Natural killer cell treated with Interleukin-12 subunit alpha and Interleukin-12 subunit beta and Interleukin-15 and Interleukin-18, amount 100 ng/mL, for 72 hours (primary cell): Measurements from ENCODE around the gene NFYA. TPM values are rescaled to one million over a fixed set of nuclear protein-coding genes. Genes with fewer than 3 reads are reported as not detected.
A peak's percentile ranks its signal among the peaks of the same experiment; 100 is the strongest.

Experiments used
- ATAC-seq, 2 donors: fragments of 150-1000 bp; cut with Tn5 transposase in 1 of 2; sonication (Bioruptor Pico), chemical (Tn5 transposase) in 1 of 2; 2 replicates each; pipeline ENCODE4 v1.10.0; 2021
- DNase-seq: peaks from one replicate; pipeline ENCODE4 v3.0.0; 2022; ENCODE audit warnings: low spot score
- H3K27ac Mint-ChIP-seq, 2 donors: 1 replicate in 1 of 2; 2 replicates in 1 of 2; pipeline ENCODE4 v1.8.0; 2022; ENCODE audit warnings: mixed read lengths in 2 of 2, mild to moderate bottlenecking in 1 of 2, moderate library complexity in 1 of 2
- H3K27me3 Mint-ChIP-seq, 2 donors: 1 replicate in 1 of 2; 2 replicates in 1 of 2; pipeline ENCODE4 v1.8.0; 2022; ENCODE audit warnings: mixed read lengths in 2 of 2
- H3K36me3 Mint-ChIP-seq: one replicate; pipeline ENCODE4 v1.8.0; 2022; ENCODE audit warnings: mixed read lengths
- H3K4me1 Mint-ChIP-seq, 2 donors: 1 replicate in 1 of 2; 2 replicates in 1 of 2; pipeline ENCODE4 v1.8.0; 2022; ENCODE audit warnings: low read depth in 2 of 2, mixed read lengths in 2 of 2, mild to moderate bottlenecking in 1 of 2
- H3K4me3 Mint-ChIP-seq: one replicate; pipeline ENCODE4 v1.8.0; 2022; ENCODE audit warnings: mixed read lengths
- H3K9me3 Mint-ChIP-seq: 2 replicates; pipeline ENCODE4 v1.8.0; 2022; ENCODE audit warnings: mixed read lengths
- total RNA-seq, 2 donors: library from RNA; stranded (reverse); gene quantifications; one replicate each; pipeline ENCODE4 v1.2.3, GENCODE V29; 2022

The NFYA gene
- total RNA-seq = 10 to 100 TPM; 21.6 to 27.7 TPM

DNA sequence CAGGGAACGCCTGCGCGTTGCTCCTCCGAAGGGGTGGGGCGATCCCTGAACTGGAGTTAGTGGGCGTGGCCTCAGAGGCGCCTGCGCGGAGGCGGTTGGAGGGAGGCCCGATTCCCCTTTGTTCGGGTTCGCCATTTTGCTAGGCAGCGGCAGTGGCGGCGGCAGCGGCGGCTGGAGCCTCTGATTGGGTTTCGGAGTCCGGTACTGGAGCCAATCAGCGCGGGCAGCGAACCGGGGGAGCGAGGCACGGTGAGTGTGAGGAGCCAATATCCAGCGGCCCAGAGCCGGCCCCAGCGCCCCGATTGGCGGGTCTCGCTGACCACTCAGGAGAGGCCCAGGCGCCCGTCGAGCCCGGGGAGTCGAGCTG is at the start of gene NFYA:
TSS of gene NFYA (plus strand) at position 139 of the 367 bp plus-strand sequence. CDS start 6,116 bp downstream, outside the sequence.
- DNase-seq (no peak), ATAC-seq (peak; percentile 87 to 88)
- no peaks in the 10 kb centered on the region for H3K9me3 Mint-ChIP-seq
- no peaks in the 10 kb centered on the region for H3K27me3 Mint-ChIP-seq
- peaks cover 23 to 45% of the 10 kb centered on the region in 2 donors for H3K4me1 Mint-ChIP-seq
- peak within 1 kb of the TSS; percentile 98 for H3K27ac Mint-ChIP-seq
- peak within 1 kb of the TSS; percentile 94 for H3K4me3 Mint-ChIP-seq
- H3K36me3 Mint-ChIP-seq = peaks cover 17% of the 10 kb centered on the region

DNA sequence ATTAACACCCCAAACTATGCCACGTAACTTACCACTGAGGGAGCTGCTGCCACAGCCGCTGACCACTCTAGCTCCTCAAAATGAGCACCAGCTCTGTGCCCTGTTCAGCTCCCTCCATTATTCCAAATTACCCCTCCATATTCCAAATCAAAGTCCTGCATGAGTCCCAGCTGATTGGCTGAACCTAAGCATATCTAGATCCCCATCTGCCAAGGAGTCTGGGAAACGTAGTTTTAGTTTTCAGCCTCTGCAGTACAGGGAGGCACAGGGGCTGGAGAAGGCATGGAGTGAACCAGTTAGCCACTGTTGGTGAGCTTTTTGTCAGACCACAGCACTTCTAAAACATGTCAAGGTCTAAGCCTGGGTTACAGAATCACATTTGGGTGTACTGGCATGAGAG is 49.7 kb upstream of the NFYA start:
- ATAC-seq (no peak), DNase-seq (no peak)
- H3K4me3 Mint-ChIP-seq = no peak overlapping the region

DNA sequence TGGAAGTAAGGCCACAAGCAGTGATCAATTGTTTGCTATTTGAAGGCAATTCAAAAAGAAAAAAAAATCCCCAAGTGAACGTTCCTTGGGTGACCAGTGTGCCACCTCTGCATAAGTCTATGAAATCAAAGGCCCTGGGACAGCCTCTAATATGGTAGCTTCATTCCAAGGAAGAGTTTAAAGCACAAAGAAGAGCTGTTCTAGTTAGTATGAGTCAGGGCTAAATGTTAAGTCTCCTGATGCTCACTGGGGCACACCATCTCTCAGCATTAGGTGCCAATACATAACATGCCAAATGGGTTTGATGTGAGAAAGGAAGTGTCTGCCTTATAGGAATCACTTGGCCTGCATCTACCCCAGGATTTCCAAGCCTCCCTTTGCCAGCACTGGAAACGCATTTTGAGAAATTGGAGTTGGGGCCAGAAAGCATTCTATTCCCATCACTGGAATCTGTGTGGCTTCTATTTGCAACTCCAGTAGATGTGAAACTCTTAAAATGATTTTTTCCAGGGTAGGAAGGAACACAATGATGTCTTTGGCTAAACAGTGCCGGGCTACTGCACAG is 46.7 kb upstream of the NFYA start:
- H3K27me3 Mint-ChIP-seq = no peaks in the 10 kb centered on the region
- H3K27ac Mint-ChIP-seq = no peak overlapping the region
- H3K9me3 Mint-ChIP-seq = no peaks in the 10 kb centered on the region
- DNase-seq = no peak
- no peak for ATAC-seq
- H3K4me1 Mint-ChIP-seq = peaks cover 22% of the 10 kb centered on the region in 2 donors
- no peak overlapping the region for H3K4me3 Mint-ChIP-seq
- H3K36me3 Mint-ChIP-seq = no peaks in the 10 kb centered on the region

More for the DNA sequence above, 49.7 kb upstream of the NFYA start:
- H3K4me1 Mint-ChIP-seq = peaks cover 10 to 13% of the 10 kb centered on the region in 2 donors
- H3K27ac Mint-ChIP-seq = no peak overlapping the region
- no peaks in the 10 kb centered on the region for H3K36me3 Mint-ChIP-seq
- H3K9me3 Mint-ChIP-seq = no peaks in the 10 kb centered on the region
- H3K27me3 Mint-ChIP-seq = peaks cover 0 to 3% of the 10 kb centered on the region in 2 donors

DNA sequence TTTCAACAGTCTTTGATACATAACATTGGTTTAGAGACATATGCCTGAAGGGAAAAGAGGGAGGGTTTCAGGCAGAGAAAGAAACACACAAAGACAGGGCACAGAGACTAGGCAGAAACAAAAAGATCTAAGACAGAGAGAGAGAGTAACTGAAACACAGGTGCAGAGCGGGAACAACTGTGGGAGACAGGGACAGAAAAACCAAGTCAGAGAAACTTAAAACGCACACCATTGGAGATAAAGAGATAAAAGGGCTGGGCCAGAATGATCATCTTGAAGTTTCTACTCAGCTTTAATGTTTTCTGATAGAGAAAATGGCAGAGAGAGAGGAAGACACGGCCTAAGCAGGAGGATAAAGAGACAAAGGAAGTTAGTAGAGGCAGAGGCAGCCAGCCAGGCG is 45.5 kb upstream of the NFYA start:
- DNase-seq (no peak), ATAC-seq (no peak)
- no peaks in the 10 kb centered on the region for H3K27me3 Mint-ChIP-seq
- no peaks in the 10 kb centered on the region for H3K36me3 Mint-ChIP-seq
- H3K9me3 Mint-ChIP-seq = no peaks in the 10 kb centered on the region
- H3K27ac Mint-ChIP-seq = peak overlapping the region; percentile 65 to 67
- peaks cover 22% of the 10 kb centered on the region in 2 donors for H3K4me1 Mint-ChIP-seq
- H3K4me3 Mint-ChIP-seq = peak overlapping the region; percentile 85

DNA sequence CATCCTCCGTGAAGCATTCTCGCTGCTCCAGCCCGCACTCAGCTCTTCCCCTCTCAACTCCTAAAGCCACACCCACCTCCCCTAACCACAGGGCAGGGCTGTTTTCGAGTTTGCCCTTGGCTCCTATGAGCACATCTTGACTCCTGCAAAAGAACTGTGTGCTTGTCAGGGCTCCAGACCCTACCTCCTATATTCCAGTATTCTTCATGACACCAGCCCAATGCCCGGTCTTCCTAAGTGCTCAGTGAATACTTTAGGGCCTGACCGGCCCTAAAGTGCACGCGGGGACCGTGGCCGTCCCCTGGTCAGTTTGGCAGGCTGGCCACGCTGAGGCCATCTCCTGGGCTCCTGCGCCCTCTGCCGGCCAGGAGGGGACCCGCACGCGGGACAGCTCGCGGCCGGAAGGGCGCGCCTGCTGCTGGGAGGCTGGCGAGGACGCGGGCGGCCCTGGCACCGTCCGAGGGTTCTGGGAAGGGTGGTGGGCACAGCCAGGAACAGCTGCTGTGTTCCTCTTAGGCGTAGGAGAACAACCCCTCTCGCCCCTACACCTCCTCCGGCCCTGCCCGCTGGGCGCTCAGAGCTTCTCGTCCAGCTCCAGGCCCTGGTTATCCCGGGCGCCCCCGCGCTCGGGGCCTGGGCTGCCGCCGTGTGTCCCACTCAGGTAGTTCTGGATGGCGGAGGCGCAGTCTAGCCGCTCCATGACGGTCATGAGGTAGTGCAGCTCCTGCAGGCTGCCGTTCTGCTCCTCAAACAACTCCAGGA is 44.8 kb upstream of the NFYA start:
- no peaks in the 10 kb centered on the region for H3K36me3 Mint-ChIP-seq
- DNase-seq (peak; percentile 86), ATAC-seq (peak; percentile 94 to 95)
- H3K9me3 Mint-ChIP-seq = no peaks in the 10 kb centered on the region
- H3K4me1 Mint-ChIP-seq = peaks cover 22% of the 10 kb centered on the region in 2 donors
- H3K4me3 Mint-ChIP-seq = peak overlapping the region; percentile 85
- peak overlapping the region; percentile 65 to 67 for H3K27ac Mint-ChIP-seq
- no peaks in the 10 kb centered on the region for H3K27me3 Mint-ChIP-seq

DNA sequence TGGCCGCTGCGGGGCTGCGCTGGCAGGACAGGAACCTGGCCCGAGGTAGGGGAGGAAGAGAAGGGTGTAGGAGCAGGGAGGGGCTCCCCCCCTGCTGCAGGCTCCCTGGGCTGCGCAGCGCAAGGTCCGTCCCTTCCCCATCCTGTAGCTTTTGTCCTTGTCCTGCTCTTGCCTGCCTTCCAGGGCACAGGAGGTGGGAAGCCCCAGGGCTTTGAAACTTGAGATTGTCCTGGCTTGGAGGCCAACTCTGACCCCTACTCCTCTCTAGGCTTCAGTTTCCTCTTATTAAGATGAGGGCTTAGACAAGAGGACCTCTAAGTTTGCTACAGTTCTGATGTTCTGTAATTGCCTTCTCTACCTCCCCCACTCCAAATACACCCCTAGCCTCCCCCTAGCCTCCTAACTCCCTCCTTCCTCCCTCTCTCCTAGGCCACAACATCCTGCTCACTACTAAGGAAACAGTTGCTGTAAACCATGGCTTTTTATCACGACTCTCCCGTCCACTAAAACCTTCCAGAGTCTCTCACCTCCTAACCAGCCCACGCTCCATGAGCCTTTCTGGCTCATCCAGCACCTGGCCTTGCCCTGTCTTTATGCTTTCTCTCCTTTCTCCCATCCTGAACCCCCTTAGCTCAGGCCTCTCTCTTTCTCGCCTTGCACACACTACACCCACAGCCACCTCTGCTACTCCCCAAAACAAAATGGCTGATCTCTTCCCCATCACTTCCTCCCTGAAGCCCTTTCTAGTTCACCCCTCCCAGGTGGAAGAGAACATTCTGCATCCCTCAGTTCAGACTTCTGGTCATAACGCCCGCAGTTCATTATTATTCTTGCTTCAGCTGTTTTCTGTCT is 44.0 kb upstream of the NFYA start:
- H3K9me3 Mint-ChIP-seq = no peaks in the 10 kb centered on the region
- DNase-seq (no peak), ATAC-seq (peak; percentile 60 to 61)
- H3K4me1 Mint-ChIP-seq = peaks cover 22% of the 10 kb centered on the region in 2 donors
- H3K4me3 Mint-ChIP-seq = peak overlapping the region; percentile 85
- no peaks in the 10 kb centered on the region for H3K36me3 Mint-ChIP-seq
- no peaks in the 10 kb centered on the region for H3K27me3 Mint-ChIP-seq
- peak overlapping the region; percentile 61 to 65 for H3K27ac Mint-ChIP-seq

DNA sequence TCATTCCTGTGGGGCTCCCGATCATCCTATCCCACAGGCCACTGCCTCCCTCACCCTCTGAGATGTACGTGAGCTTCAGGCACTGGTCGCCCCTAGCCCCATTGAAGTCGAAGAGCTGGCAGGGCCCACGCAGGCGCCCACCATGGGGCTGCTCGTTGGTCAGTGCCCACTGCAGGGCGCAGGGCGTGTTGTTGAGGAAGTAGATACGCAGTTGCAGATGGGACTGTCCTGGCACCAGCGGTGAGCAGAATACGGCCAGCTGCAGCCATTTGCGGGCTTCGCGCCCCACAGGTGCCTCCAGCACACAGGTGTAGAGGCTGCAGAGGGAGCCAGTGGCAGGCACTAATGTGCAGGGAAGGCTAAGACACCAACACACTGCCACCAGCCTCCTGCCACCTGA is 39.9 kb upstream of the NFYA start:
- peaks cover 12 to 13% of the 10 kb centered on the region in 2 donors for H3K4me1 Mint-ChIP-seq
- no peak overlapping the region for H3K4me3 Mint-ChIP-seq
- H3K27me3 Mint-ChIP-seq = no peaks in the 10 kb centered on the region
- DNase-seq (no peak), ATAC-seq (no peak)
- H3K36me3 Mint-ChIP-seq = no peaks in the 10 kb centered on the region
- no peak overlapping the region for H3K27ac Mint-ChIP-seq
- no peaks in the 10 kb centered on the region for H3K9me3 Mint-ChIP-seq

DNA sequence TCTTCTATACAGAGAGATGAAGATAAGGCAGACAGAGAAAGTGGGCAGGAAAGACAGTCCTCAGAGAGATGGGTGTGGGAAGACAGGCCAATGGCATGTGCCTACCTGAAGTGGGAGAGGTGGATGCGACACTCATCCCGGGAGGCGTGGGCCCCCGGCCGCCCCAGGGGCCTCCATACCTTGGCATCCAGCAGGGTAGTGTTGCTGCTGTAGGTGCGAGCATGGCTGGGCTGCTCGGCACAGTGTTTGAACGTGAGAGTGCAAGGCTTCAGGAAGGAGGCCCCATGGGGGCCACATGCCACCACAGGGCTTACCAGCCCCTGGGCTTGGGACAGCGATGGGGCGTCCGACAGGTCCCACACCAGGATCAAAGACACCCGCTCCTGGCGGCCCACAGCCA is 39.0 kb upstream of the NFYA start:
- H3K27ac Mint-ChIP-seq = no peak overlapping the region
- ATAC-seq (peak in 1 of 2 donors; percentile 33), DNase-seq (no peak)
- no peaks in the 10 kb centered on the region for H3K27me3 Mint-ChIP-seq
- no peak overlapping the region for H3K4me3 Mint-ChIP-seq
- peaks cover 7 to 8% of the 10 kb centered on the region in 2 donors for H3K4me1 Mint-ChIP-seq
- H3K9me3 Mint-ChIP-seq = no peaks in the 10 kb centered on the region
- no peaks in the 10 kb centered on the region for H3K36me3 Mint-ChIP-seq

DNA sequence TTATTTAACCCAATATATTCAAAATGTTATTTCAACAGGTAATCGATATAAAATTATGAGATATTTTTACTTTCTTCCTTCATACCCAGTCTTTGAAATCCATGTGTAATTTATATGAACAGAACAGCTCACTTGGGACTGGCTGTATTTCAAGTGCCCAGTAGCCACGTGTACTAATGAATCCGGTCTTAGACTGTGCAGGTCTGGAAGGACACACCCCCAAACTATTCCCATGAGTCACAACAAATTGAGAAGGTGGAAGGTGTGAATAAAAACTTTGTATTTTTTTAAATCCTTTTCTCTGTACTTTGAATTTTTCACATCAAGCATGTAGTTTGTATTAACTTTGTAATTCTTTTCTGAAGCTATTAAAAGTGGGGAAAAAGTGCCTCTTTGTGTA is 36.6 kb upstream of the NFYA start:
- Mint-ChIP-seq H3K4me3 (no peak overlapping the region), H3K27me3 (no peaks in the 10 kb centered on the region), H3K4me1 (peaks cover 0 to 4% of the 10 kb centered on the region in 2 donors), H3K9me3 (no peaks in the 10 kb centered on the region), H3K36me3 (no peaks in the 10 kb centered on the region), H3K27ac (no peak overlapping the region)
- DNase-seq (no peak), ATAC-seq (no peak)

DNA sequence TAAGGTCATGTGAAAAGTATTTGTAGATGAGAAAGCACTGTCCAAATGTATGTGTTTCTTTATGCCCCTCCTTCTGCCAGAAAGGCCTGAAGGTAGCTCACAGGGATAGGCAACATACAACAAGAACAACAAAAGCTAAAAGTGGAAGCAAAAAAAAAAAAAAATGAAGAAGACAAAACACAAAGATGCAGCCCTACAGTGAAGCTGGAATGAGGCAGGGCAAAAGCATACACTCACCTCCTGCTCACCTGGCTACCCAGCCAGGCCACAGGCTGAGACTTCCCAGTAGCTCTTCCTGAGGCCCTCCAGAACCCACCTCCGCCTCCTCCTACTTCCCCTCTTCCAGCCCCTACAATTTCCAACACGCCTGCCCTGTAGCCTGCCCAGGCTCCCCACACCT is 36.2 kb upstream of the NFYA start:
- no peak for DNase-seq
- H3K27ac Mint-ChIP-seq = no peak overlapping the region
- H3K4me1 Mint-ChIP-seq = peaks cover 0 to 4% of the 10 kb centered on the region in 2 donors
- no peak for ATAC-seq
- H3K27me3 Mint-ChIP-seq = no peaks in the 10 kb centered on the region
- no peak overlapping the region for H3K4me3 Mint-ChIP-seq
- no peaks in the 10 kb centered on the region for H3K9me3 Mint-ChIP-seq
- no peaks in the 10 kb centered on the region for H3K36me3 Mint-ChIP-seq

DNA sequence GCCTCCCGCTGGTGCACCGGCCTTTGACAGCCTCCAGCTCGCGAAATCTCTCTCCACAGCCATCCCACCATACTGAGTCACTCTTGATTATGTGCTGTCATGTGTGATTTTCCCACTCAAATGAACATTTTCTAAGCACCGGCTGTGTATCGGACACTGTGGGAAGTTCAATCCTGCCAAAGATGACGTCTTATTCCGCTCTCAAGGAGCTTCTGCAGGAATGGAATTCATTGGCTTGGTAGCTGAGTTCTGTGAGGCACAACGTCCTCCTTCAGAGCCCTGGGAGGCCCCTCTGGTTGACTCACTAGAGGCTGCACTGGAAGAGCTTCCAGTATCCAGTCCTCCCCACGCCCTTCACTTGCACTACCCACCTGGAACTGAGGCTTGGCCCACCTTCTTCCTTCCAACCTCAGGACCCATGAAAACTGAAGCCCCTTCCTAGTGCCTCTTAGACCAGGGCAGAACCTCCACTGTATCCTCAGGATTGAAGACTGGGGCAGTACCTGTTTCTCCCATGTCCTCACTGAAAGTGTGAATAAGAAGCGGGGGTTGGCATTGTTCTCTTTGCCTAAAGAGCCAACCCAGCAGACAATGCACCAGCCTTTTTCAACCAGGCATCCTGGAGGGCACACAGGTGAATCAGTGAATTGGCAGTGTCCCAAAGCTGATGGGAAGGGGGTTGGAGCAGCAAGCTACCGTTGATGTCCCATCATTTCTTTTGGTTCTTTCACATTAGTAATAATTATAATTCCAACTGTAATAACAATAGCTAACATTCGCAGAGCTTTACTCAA is 35.5 kb upstream of the NFYA start:
- H3K4me1 Mint-ChIP-seq = peaks cover 0 to 4% of the 10 kb centered on the region in 2 donors
- H3K27me3 Mint-ChIP-seq = no peaks in the 10 kb centered on the region
- H3K27ac Mint-ChIP-seq = no peak overlapping the region
- no peak for ATAC-seq
- no peak for DNase-seq
- H3K9me3 Mint-ChIP-seq = no peaks in the 10 kb centered on the region
- no peaks in the 10 kb centered on the region for H3K36me3 Mint-ChIP-seq
- no peak overlapping the region for H3K4me3 Mint-ChIP-seq

DNA sequence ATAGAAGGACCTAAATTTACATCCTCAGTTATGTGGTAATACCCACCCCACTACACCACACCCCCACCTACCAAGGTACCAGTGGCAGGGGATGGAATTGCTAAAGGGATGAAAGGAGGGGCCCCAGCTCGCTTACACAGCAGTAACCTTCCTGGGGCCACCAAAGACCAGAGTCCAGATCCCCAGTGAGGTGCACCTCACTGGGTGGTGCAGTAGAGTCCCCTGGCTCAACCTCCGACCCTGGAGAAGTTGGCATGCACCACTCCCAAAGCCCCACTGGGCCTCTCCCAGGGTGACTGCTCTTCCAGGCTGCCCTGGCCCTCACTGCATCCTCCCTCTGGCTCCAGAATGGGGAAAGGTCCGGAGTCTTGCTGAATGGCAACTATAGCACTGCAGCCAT is 34.6 kb upstream of the NFYA start:
- Mint-ChIP-seq H3K9me3 (no peaks in the 10 kb centered on the region), H3K36me3 (no peaks in the 10 kb centered on the region), H3K4me1 (peaks cover 0 to 4% of the 10 kb centered on the region in 2 donors), H3K27ac (no peak overlapping the region), H3K4me3 (no peak overlapping the region), H3K27me3 (no peaks in the 10 kb centered on the region)
- DNase-seq (no peak), ATAC-seq (no peak)
